ENCODE data around the gene ZRANB3. TPM values are rescaled to one million over a fixed set of nuclear protein-coding genes. Genes with fewer than 3 reads are reported as not detected.

Gene ZRANB3
- polyA plus RNA-seq, 1 experiment: 3.3 TPM

DNA sequence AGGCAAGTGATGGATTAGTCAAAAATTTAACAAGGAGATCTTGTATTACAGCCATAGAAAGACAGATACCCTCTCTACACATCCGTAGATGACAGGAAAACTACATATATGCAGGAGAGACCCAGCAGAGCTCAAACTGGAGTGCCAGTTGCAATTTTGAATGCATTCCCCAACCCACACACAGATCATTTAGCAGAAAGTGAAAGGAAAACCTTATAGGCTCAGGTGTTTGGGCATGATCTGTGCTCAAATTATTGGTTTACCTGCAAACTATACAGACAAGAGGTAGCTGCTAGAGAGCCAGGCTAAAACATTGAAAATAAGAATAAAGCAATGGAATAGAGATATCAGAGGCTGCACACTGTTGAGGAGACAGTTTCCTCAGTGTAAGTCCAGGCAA, 427.2 kb downstream of the ZRANB3 start:
- H3K4me3 ChIP-seq (ENCODE audit: low read depth, low read length): no peak overlapping the region
- H3K27me3 ChIP-seq (ENCODE audit: control insufficient read depth, insufficient read depth, low read length): no peaks in the 10 kb centered on the region
- ChIA-PET POLR2A (no interaction called here), CTCF (no interaction called here)
- TF ChIP-seq, protein P1, sequence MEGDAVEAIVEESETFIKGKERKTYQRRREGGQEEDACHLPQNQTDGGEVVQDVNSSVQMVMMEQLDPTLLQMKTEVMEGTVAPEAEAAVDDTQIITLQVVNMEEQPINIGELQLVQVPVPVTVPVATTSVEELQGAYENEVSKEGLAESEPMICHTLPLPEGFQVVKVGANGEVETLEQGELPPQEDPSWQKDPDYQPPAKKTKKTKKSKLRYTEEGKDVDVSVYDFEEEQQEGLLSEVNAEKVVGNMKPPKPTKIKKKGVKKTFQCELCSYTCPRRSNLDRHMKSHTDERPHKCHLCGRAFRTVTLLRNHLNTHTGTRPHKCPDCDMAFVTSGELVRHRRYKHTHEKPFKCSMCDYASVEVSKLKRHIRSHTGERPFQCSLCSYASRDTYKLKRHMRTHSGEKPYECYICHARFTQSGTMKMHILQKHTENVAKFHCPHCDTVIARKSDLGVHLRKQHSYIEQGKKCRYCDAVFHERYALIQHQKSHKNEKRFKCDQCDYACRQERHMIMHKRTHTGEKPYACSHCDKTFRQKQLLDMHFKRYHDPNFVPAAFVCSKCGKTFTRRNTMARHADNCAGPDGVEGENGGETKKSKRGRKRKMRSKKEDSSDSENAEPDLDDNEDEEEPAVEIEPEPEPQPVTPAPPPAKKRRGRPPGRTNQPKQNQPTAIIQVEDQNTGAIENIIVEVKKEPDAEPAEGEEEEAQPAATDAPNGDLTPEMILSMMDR (IDR thresholded peaks at IDR 0.05; ENCODE audit: insufficient read depth, low read depth, low read length): no peak
- H3K36me3 ChIP-seq (ENCODE audit: control insufficient read depth, insufficient read depth, low read length): no peaks in the 10 kb centered on the region; the same call in 1 of the 2 replicates
- DNase-seq (ENCODE audit: low read depth): no peak

DNA sequence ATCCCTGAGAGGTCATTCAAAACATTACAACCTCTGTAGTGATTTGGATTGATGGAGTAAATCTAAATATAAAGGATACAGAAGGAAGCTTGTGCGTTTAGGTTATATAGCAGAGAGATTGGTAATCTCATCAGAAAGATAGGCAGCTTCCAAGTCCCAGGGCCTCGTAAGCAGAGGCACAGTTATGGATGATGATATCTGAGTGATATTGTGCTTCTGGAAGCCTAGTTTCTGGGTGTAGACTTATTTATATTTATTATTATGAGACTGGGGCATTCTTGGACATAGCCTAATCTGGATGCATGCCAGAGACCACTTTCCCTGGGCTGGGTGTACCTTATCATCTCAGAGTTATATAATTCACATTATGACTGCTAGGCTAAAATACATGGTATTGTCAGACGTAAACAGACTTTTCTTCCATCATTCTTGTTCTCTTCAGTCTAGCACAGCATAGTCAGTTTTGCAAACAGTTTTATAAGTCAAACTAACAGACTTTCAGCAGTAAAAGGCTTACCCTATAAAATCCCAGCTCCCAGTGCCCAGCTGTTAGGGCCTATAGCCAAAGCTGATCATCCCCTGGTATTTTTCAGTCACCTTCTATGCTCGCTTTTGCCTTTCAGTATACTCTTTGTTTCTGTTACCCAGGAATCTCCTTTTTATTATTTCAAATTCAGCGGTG, 431.1 kb downstream of the ZRANB3 start:
- Histone ChIP-seq H3K36me3 (ENCODE audit: control insufficient read depth, insufficient read depth, low read length) (peaks cover 1% of the 10 kb centered on the region; the same call in 1 of the 2 replicates), H3K27me3 (ENCODE audit: control insufficient read depth, insufficient read depth, low read length) (no peaks in the 10 kb centered on the region), H3K4me3 (ENCODE audit: low read depth, low read length) (no peak overlapping the region)
- no peak for DNase-seq (ENCODE audit: low read depth)
- TF ChIP-seq, protein P1 (IDR thresholded peaks at IDR 0.05; ENCODE audit: insufficient read depth, low read depth, low read length): no peak
- ChIA-PET CTCF (no interaction called here), POLR2A (no interaction called here)

DNA sequence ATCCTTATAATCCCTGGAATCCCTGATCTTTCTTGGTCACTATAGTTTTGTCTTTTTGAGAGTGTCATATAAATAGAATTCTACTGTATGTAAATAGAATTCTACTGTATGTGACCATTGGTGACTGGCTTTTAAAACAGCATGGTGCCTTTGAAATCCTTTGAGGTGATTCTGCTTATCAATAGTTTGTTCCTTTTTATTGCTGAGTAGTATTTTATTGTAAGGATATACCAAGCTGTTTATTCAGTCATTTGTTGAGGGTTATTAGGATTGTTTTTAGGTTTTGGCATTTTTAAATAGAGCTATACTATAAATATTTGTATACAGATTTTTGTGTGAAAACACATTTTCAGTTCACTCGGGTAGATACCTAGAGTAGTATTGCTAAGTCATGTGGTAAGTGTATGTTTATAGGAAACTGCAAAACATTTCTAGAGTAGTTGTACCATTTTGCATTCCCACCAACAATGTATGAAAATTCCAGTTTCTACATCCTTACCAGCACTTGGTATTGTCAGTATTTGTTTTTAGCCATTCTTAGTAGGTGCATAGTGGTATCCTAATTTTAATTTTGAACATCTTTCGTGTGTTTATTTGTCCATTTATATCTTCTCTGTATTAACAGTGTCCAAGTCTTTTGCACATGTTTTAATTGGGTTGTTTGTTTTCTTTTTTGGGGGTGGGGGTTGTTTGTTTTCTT, 433.3 kb downstream of the ZRANB3 start:
- TF ChIP-seq, protein P1 (IDR thresholded peaks at IDR 0.05; ENCODE audit: insufficient read depth, low read depth, low read length): no peak
- CTCF ChIA-PET: no interaction called here
- Histone ChIP-seq H3K36me3 (ENCODE audit: control insufficient read depth, insufficient read depth, low read length) (peaks cover 1% of the 10 kb centered on the region), H3K4me3 (ENCODE audit: low read depth, low read length) (no peak overlapping the region), H3K27me3 (ENCODE audit: control insufficient read depth, insufficient read depth, low read length) (no peaks in the 10 kb centered on the region)
- no peak for DNase-seq (ENCODE audit: low read depth)
- POLR2A ChIA-PET: no interaction called here

DNA sequence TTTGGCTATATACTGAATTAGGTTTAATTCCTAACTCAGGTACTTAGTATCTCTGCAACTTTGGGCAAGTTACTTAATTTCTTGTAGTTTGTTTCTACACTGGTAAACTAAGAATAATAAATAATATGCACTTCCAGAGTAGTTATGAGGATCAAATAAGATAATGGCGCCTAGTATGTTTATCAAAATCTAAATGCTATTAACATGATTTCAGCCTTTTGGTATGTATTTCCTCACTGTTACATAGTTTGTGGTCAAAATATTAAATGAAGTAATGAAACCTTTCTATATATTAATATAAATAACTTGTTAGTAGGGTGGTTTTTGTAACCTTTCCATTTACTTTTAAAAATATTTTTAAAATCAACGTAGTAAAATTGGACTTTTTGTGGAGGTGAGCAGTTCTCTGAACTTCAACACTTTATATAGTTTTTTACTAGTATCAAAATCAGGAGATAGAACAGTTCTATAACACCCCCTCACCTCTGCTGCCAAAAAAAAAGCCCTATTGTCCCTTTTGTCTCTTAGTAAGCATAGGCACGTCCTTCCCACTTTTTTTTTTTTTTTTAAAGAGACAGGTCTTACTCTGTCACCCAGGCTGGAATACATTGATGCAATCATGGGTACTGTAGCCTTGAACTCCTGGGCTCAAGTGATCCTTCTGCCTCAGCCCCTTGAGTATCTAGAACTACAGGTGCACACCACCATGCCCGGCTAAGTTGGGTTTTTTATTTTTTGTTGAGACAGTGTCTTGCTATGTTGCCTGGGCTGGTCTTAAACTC, 434.2 kb downstream of the ZRANB3 start:
- Histone ChIP-seq H3K4me3 (ENCODE audit: low read depth, low read length) (no peak overlapping the region), H3K27me3 (ENCODE audit: control insufficient read depth, insufficient read depth, low read length) (no peaks in the 10 kb centered on the region), H3K36me3 (ENCODE audit: control insufficient read depth, insufficient read depth, low read length) (peaks cover 1% of the 10 kb centered on the region; the same call in 1 of the 2 replicates)
- TF ChIP-seq, protein P1 (IDR thresholded peaks at IDR 0.05; ENCODE audit: insufficient read depth, low read depth, low read length): no peak
- CTCF ChIA-PET: no interaction called here
- POLR2A ChIA-PET: no interaction called here
- no peak for DNase-seq (ENCODE audit: low read depth)

DNA sequence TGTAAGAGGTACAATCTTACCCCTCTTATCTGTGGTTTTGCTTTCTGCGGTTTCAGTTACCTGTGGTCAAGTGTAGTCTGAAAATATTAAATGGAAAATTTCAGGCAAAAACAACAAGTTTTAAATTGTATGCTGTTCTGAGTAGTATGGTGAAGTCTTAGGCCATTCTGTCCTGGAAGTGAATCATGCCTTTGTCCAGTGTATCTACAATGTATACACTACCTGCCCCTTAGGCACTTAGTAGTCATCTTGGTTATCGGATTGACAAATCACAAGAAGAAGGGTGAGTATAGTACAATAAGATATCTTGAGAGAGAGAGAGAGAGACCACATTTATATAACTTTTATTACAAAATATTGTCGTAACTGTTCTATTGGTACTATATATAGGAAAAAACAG, 435.4 kb downstream of the ZRANB3 start:
- POLR2A ChIA-PET: no interaction called here
- TF ChIP-seq, protein P1 (IDR thresholded peaks at IDR 0.05; ENCODE audit: insufficient read depth, low read depth, low read length): no peak
- H3K36me3 ChIP-seq (ENCODE audit: control insufficient read depth, insufficient read depth, low read length): peaks cover 1% of the 10 kb centered on the region; the same call in 1 of the 2 replicates
- CTCF ChIA-PET: no interaction called here
- no peak overlapping the region for H3K4me3 ChIP-seq (ENCODE audit: low read depth, low read length)
- no peak for DNase-seq (ENCODE audit: low read depth)
- no peaks in the 10 kb centered on the region for H3K27me3 ChIP-seq (ENCODE audit: control insufficient read depth, insufficient read depth, low read length)

All from BJ (cell line).